Measurements from ENCODE around the gene KRTAP5-3.
A peak's percentile ranks its signal among the peaks of the same experiment; 100 is the strongest.

Gene KRTAP5-3

GRCh38 chr11:1652771-1653540, 44.7 kb upstream of the KRTAP5-3 start:
- no peak for DNase-seq (ENCODE audit: low read depth)
- TF ChIP-seq, protein P1, sequence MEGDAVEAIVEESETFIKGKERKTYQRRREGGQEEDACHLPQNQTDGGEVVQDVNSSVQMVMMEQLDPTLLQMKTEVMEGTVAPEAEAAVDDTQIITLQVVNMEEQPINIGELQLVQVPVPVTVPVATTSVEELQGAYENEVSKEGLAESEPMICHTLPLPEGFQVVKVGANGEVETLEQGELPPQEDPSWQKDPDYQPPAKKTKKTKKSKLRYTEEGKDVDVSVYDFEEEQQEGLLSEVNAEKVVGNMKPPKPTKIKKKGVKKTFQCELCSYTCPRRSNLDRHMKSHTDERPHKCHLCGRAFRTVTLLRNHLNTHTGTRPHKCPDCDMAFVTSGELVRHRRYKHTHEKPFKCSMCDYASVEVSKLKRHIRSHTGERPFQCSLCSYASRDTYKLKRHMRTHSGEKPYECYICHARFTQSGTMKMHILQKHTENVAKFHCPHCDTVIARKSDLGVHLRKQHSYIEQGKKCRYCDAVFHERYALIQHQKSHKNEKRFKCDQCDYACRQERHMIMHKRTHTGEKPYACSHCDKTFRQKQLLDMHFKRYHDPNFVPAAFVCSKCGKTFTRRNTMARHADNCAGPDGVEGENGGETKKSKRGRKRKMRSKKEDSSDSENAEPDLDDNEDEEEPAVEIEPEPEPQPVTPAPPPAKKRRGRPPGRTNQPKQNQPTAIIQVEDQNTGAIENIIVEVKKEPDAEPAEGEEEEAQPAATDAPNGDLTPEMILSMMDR (IDR thresholded peaks at IDR 0.05; ENCODE audit: low read depth, low read length, missing control alignments): peak; percentile 86
- H3K4me3 ChIP-seq (ENCODE audit: low read depth, low read length): no peak overlapping the region

DNA sequence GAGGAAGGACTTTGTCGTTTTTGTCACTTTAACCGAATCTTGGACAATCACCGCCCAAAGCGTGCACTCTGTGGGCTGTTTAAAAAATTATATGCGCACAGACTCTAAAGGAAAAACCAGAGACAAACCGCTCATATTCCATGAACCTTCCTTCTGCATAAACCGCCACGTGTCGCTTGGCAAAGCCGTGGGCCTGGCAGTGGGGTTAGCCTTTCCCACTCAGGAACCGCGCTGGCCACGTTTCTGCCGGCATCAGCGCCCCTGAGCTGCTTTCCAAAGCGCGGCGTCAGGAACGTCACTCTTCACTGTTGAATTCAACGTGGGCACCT, 44.1 kb upstream of the KRTAP5-3 start:
- no peak overlapping the region for H3K4me3 ChIP-seq (ENCODE audit: low read depth, low read length)
- TF ChIP-seq, protein P1 (IDR thresholded peaks at IDR 0.05; ENCODE audit: low read depth, low read length, missing control alignments): no peak
- DNase-seq (ENCODE audit: low read depth): no peak

DNA sequence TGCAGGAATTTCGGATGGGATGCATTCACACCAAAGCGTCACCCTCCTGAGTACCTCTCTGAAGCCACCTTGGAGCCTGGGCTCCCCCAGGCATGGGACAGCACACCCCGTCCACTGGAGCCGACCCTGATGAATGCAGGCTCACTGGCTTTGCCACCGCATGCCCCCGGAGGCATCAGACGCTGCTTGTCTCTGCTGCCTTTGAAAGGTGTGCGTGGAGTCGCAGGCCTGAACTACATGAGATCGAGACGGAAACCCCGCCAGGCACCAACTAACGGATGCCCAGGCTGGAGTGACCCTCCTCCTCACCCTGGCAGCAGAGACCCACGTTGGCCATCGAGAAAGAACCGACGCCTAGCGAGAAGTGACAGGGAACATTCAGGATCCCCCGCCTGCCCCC, 43.8 kb upstream of the KRTAP5-3 start:
- no peak for DNase-seq (ENCODE audit: low read depth)

DNA sequence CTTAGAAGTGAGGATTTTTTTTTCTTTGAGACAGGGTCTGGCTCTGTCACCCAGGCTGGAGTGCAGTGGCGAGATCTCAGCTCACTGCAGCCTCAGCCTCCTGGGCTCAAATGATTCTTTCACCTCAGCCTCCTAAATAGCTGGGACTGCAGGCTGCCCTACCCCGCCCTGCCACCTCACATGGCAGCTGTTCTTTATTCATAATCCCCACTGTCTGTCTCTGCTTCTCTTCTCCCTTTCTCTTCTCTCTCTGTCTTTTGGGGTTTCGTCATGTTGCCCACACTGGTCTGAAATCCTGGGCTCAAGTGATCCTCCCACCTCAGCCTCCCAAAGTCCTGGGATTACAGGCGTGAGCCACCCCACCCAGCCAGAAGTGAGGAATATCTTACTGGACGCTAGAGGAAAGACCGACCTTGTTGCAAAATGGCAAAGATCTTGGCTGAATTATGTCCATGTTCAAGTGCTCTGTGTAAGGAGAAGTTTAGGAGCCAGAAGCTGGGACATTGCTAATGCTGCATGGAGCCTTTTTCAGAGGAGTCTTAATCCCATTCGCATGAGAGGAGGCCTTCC, 43.2 kb upstream of the KRTAP5-3 start:
- no peak overlapping the region for H3K4me3 ChIP-seq (ENCODE audit: low read depth, low read length)
- TF ChIP-seq, protein P1 (IDR thresholded peaks at IDR 0.05; ENCODE audit: low read depth, low read length, missing control alignments): no peak
- DNase-seq (ENCODE audit: low read depth): no peak

More for the DNA sequence above, 43.8 kb upstream of the KRTAP5-3 start:
- no peak overlapping the region for H3K4me3 ChIP-seq (ENCODE audit: low read depth, low read length)
- TF ChIP-seq, protein P1 (IDR thresholded peaks at IDR 0.05; ENCODE audit: low read depth, low read length, missing control alignments): no peak

- no peak overlapping the region for H3K4me3 ChIP-seq (ENCODE audit: low read depth, low read length)
- TF ChIP-seq, protein P1 (IDR thresholded peaks at IDR 0.05; ENCODE audit: low read depth, low read length, missing control alignments): no peak
- DNase-seq (ENCODE audit: low read depth): no peak
Observed at GRCh38 chr11:1650918-1651262, 42.6 kb upstream of the KRTAP5-3 start.

- H3K4me3 ChIP-seq (ENCODE audit: low read depth, low read length): no peak overlapping the region
- DNase-seq (ENCODE audit: low read depth): no peak
- TF ChIP-seq, protein P1 (IDR thresholded peaks at IDR 0.05; ENCODE audit: low read depth, low read length, missing control alignments): no peak
Observed at GRCh38 chr11:1650034-1650917, 42.0 kb upstream of the KRTAP5-3 start.

All from GM12864 (cell line).